Measurements from ENCODE around the gene ISL2.

DNA sequence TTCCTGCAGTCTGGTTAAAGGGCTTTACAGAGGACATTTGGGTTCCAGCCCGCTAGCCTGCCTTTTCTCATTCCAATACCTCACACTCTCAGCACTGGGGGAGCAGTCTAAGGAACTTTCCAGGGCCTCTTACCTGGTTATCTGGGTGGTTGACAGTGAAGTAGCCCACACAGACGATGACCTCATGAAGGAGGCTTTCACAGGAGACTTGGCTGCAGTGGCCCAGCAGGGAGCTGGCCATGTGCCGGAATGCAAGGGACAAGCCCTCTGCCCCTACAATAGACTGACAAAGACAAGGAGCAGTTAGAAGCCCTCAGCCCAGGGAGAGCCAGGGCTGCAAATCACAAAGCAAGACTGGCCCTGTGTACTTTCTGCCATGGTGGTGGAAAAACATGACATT lies 39.5 kb downstream of the ISL2 start:
- no peak for TF ChIP-seq POLR2A (IDR thresholded peaks at IDR 0.05; ENCODE audit: low read length)
- no peak for TF ChIP-seq MAZ (IDR thresholded peaks at IDR 0.05; ENCODE audit: borderline replicate concordance, low read depth, low read length)
- TF ChIP-seq, protein P1, sequence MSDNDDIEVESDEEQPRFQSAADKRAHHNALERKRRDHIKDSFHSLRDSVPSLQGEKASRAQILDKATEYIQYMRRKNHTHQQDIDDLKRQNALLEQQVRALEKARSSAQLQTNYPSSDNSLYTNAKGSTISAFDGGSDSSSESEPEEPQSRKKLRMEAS (IDR thresholded peaks at IDR 0.05) = no peak
- no peak for TF ChIP-seq ZC3H11A (IDR thresholded peaks at IDR 0.05)
- TF ChIP-seq, protein P2, sequence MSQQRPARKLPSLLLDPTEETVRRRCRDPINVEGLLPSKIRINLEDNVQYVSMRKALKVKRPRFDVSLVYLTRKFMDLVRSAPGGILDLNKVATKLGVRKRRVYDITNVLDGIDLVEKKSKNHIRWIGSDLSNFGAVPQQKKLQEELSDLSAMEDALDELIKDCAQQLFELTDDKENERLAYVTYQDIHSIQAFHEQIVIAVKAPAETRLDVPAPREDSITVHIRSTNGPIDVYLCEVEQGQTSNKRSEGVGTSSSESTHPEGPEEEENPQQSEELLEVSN (IDR thresholded peaks at IDR 0.05; ENCODE audit: borderline replicate concordance, low read depth) = no peak
- TF ChIP-seq SREBF2 (IDR thresholded peaks at IDR 0.05) = no peak
- TF ChIP-seq, protein P3, sequence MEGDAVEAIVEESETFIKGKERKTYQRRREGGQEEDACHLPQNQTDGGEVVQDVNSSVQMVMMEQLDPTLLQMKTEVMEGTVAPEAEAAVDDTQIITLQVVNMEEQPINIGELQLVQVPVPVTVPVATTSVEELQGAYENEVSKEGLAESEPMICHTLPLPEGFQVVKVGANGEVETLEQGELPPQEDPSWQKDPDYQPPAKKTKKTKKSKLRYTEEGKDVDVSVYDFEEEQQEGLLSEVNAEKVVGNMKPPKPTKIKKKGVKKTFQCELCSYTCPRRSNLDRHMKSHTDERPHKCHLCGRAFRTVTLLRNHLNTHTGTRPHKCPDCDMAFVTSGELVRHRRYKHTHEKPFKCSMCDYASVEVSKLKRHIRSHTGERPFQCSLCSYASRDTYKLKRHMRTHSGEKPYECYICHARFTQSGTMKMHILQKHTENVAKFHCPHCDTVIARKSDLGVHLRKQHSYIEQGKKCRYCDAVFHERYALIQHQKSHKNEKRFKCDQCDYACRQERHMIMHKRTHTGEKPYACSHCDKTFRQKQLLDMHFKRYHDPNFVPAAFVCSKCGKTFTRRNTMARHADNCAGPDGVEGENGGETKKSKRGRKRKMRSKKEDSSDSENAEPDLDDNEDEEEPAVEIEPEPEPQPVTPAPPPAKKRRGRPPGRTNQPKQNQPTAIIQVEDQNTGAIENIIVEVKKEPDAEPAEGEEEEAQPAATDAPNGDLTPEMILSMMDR (IDR thresholded peaks at IDR 0.05) = no peak
- TF ChIP-seq, protein P4, sequence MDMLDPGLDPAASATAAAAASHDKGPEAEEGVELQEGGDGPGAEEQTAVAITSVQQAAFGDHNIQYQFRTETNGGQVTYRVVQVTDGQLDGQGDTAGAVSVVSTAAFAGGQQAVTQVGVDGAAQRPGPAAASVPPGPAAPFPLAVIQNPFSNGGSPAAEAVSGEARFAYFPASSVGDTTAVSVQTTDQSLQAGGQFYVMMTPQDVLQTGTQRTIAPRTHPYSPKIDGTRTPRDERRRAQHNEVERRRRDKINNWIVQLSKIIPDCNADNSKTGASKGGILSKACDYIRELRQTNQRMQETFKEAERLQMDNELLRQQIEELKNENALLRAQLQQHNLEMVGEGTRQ (IDR thresholded peaks at IDR 0.05) = no peak
- TF ChIP-seq, protein P5, sequence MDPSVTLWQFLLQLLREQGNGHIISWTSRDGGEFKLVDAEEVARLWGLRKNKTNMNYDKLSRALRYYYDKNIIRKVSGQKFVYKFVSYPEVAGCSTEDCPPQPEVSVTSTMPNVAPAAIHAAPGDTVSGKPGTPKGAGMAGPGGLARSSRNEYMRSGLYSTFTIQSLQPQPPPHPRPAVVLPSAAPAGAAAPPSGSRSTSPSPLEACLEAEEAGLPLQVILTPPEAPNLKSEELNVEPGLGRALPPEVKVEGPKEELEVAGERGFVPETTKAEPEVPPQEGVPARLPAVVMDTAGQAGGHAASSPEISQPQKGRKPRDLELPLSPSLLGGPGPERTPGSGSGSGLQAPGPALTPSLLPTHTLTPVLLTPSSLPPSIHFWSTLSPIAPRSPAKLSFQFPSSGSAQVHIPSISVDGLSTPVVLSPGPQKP (IDR thresholded peaks at IDR 0.05; ENCODE audit: low read depth, low read length) = no peak
- TF ChIP-seq EP300 (IDR thresholded peaks at IDR 0.05) = no peak
- TF ChIP-seq RCOR1 (IDR thresholded peaks at IDR 0.05; ENCODE audit: low read depth, low read length) = no peak
- TF ChIP-seq RFX5 (IDR thresholded peaks at IDR 0.05) = no peak
